Measurements from ENCODE around the gene CEACAM21. TPM values are rescaled to one million over a fixed set of nuclear protein-coding genes. Genes with fewer than 3 reads are reported as not detected.

The CEACAM21 gene
- total RNA-seq, 1 experiment from 2014 or later: not detected

DNA sequence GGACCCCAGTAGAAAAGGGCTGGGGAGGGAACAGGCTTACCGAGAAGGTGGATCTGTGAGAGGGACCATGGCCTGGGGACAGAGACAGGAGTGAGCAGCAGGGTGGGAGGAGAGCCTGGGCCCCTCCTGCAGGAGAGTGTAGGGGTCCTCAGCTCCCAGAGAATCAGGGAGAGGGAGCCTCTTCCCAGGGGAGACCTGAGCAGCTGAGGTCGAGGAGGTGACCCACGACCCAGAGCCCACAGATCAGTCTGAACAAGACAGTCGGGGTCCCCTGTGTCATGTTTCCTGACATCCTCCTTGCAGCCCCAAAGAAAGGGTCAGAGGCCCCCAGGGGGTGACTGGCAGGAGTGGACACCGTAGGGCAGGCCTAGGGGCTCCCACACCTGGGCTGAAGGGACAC is 44.2 kb downstream of the CEACAM21 start:
- no CpG with 5 or more reads among the region's 5 CpGs for WGBS (ENCODE audit: extremely low coverage, insufficient read length, low lambda C conversion rate)
- H3K4me3 Mint-ChIP-seq: no peak overlapping the region
- H3K27ac Mint-ChIP-seq: no peak overlapping the region
- peaks cover 80% of the 10 kb centered on the region for H3K9me3 ChIP-seq (ENCODE audit: control insufficient read depth, low read depth, low read length)
- H3K79me1 ChIP-seq (ENCODE audit: insufficient read depth, low read depth, low read length, poor library complexity, severe bottlenecking): no peaks in the 10 kb centered on the region
- H3K9me3 Mint-ChIP-seq: peaks cover 80 to 99% of the 10 kb centered on the region in 2 experiments
- no peak overlapping the region for H2BK12ac ChIP-seq (ENCODE audit: insufficient read length, low read depth, low read length)
- H3K27ac ChIP-seq (ENCODE audit: insufficient read length, low read depth, low read length): no peak overlapping the region
- H3K36me3 Mint-ChIP-seq (ENCODE audit: insufficient read depth in 1 of 3, low read depth in 3 of 3): peaks cover 3 to 20% (median 9%) of the 10 kb centered on the region in 3 experiments; a peak in 5 of 7 replicates
- H3T11ph ChIP-seq (ENCODE audit: low read length): no peak overlapping the region
- H3K18ac ChIP-seq (ENCODE audit: insufficient read length, low read depth, low read length): no peak overlapping the region
- TF ChIP-seq, protein P1, sequence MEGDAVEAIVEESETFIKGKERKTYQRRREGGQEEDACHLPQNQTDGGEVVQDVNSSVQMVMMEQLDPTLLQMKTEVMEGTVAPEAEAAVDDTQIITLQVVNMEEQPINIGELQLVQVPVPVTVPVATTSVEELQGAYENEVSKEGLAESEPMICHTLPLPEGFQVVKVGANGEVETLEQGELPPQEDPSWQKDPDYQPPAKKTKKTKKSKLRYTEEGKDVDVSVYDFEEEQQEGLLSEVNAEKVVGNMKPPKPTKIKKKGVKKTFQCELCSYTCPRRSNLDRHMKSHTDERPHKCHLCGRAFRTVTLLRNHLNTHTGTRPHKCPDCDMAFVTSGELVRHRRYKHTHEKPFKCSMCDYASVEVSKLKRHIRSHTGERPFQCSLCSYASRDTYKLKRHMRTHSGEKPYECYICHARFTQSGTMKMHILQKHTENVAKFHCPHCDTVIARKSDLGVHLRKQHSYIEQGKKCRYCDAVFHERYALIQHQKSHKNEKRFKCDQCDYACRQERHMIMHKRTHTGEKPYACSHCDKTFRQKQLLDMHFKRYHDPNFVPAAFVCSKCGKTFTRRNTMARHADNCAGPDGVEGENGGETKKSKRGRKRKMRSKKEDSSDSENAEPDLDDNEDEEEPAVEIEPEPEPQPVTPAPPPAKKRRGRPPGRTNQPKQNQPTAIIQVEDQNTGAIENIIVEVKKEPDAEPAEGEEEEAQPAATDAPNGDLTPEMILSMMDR (conservative IDR thresholded peaks at IDR 0.05): no peak
- no peak overlapping the region for H3K4ac ChIP-seq (ENCODE audit: low read depth, low read length)
- H3K27me3 Mint-ChIP-seq (ENCODE audit: low read depth): peaks cover 2% of the 10 kb centered on the region
- H3K9ac ChIP-seq (ENCODE audit: extremely low read depth, insufficient read length, low read length): no peak overlapping the region
- H4K20me1 ChIP-seq (ENCODE audit: control insufficient read depth, insufficient read depth, insufficient read length): no peaks in the 10 kb centered on the region
- H2BK20ac ChIP-seq (ENCODE audit: low read depth, low read length, poor library complexity, severe bottlenecking): no peak overlapping the region
- H3K4me2 ChIP-seq (ENCODE audit: insufficient read depth, insufficient read length, low read length): no peak overlapping the region
- H3K23ac ChIP-seq (ENCODE audit: insufficient read length, low read depth, low read length): no peak overlapping the region
- H3K4me1 ChIP-seq (ENCODE audit: insufficient read depth, low read length): no peaks in the 10 kb centered on the region
- peak; percentile 14 for DNase-seq
- no peak overlapping the region for H4K5ac ChIP-seq (ENCODE audit: insufficient read length, low read depth, low read length)
- no peak overlapping the region for H2BK120ac ChIP-seq (ENCODE audit: low read depth, low read length, poor library complexity, severe bottlenecking)
- H2AFZ ChIP-seq (ENCODE audit: low read length): no peak overlapping the region
- H2BK5ac ChIP-seq (ENCODE audit: insufficient read length, low read length): no peak overlapping the region
- H2BK15ac ChIP-seq (ENCODE audit: low read depth, low read length): no peak overlapping the region
- no peak overlapping the region for H4K91ac ChIP-seq (ENCODE audit: insufficient read length, low read depth, low read length)
- H3K79me2 ChIP-seq (ENCODE audit: insufficient read depth, low read length): no peaks in the 10 kb centered on the region
- H3K4me1 Mint-ChIP-seq: no peaks in the 10 kb centered on the region
- no peak overlapping the region for H3K56ac ChIP-seq (ENCODE audit: insufficient read length, low read depth, low read length)
- H3K23me2 ChIP-seq (ENCODE audit: insufficient read length, low read depth, low read length, poor library complexity, severe bottlenecking): no peaks in the 10 kb centered on the region
- H3K14ac ChIP-seq (ENCODE audit: insufficient read depth, low read length): no peak overlapping the region
- no peak overlapping the region for H2AK5ac ChIP-seq (ENCODE audit: insufficient read length, low read length)
- no peak overlapping the region for H4K8ac ChIP-seq (replicated peaks; ENCODE audit: insufficient read length, low read depth, low read length)
- H3K27me3 ChIP-seq (ENCODE audit: insufficient read depth, low read length): no peaks in the 10 kb centered on the region; the same call in 1 of the 2 replicates
